Tibial nerve (tissue), 4 donors: ENCODE measurements around the gene OGDH. TPM values are rescaled to one million over a fixed set of nuclear protein-coding genes. Genes with fewer than 3 reads are reported as not detected.

Experiments used
- DNase-seq, 2 donors: peaks; one replicate each; pipeline ENCODE4 v3.0.0-alpha.2; 2019; ENCODE audit warnings: low spot score in 2 of 2
- H3K27ac ChIP-seq, 4 donors: fragments of 200-600 bp; sonication (generic) in 3 of 4; one replicate each; pipeline ENCODE4 v1.5.1; 2017 to 2019; ENCODE audit warnings: mild to moderate bottlenecking in 1 of 4
- H3K27me3 ChIP-seq, 2 donors: fragments of 200-600 bp; sonication (generic) in 1 of 2; one replicate each; pipeline versions ENCODE4 v1.5.1 to v1.6.0; 2017 to 2019
- H3K36me3 ChIP-seq, 3 donors: fragments of 200-600 bp; sonication (generic); one replicate each; pipeline ENCODE4 v1.5.1; 2018 to 2019
- H3K4me1 ChIP-seq, 4 donors: fragments of 200-600 bp; sonication (generic) in 3 of 4; one replicate each; pipeline ENCODE4 v1.5.1; 2017 to 2019
- H3K4me3 ChIP-seq, 4 donors: fragments of 200-600 bp; sonication (generic) in 3 of 4; one replicate each; pipeline ENCODE4 v1.5.1; 2017 to 2019; ENCODE audit warnings: mild to moderate bottlenecking in 1 of 4, moderate library complexity in 1 of 4
- H3K9me3 ChIP-seq, 4 donors: fragments of 200-600 bp; sonication (generic) in 3 of 4; one replicate each; pipeline ENCODE4 v1.5.1; 2017 to 2019
- CTCF ChIP-seq, 5 experiments: fragments of 200-600 bp in 3 of 5; fragments of 450-650 bp in 2 of 5; sonication (generic) in 3 of 5; IDR thresholded peaks; one replicate each; pipeline ENCODE4 v1.5.1; 2016 to 2019; ENCODE audit warnings: antibody characterized with exemption in 5 of 5, mild to moderate bottlenecking in 3 of 5, moderate library complexity in 2 of 5
- EP300 ChIP-seq, 2 donors: sonication (generic); formaldehyde crosslinking; IDR thresholded peaks; one replicate each; pipeline ENCODE4 v1.6.1; 2017; ENCODE audit warnings: antibody characterized with exemption in 2 of 2, mild to moderate bottlenecking in 1 of 2
- POLR2A ChIP-seq, 2 donors: fragments of 450-650 bp; IDR thresholded peaks; one replicate each; pipeline ENCODE4 v1.6.1; 2017; ENCODE audit warnings: antibody characterized with exemption in 2 of 2, mild to moderate bottlenecking in 2 of 2, moderate library complexity in 2 of 2
- WGBS, 2 donors: methylation state at CpG; one replicate each; pipeline ENCODE4 v1.1.5; 2018; 5-methylcytosine and 5-hydroxymethylcytosine counted together
- total RNA-seq, 4 donors: library from RNA; depleted of rRNA; stranded (reverse); fragments of >200 nt; gene quantifications; one replicate each; pipeline ENCODE4 v1.1.0, GENCODE V29; 2016

The OGDH gene
- total RNA-seq, 4 donors from 2014 or later = 66.8 to 76.5 (median 70.1) TPM

- peaks cover 0 to 15% (median 1%) of the 10 kb centered on the region in 4 donors for H3K9me3 ChIP-seq
- no peak for DNase-seq
- H3K27ac ChIP-seq = no peak overlapping the region
- H3K27me3 ChIP-seq = no peaks in the 10 kb centered on the region
- TF ChIP-seq CTCF (IDR thresholded peaks at IDR 0.05) (no peak), EP300 (IDR thresholded peaks at IDR 0.05) (no peak), POLR2A (IDR thresholded peaks at IDR 0.05) (no peak)
- no peak overlapping the region for H3K4me3 ChIP-seq
- peaks cover 0 to 81% (median 7%) of the 10 kb centered on the region in 3 donors for H3K36me3 ChIP-seq
- no peaks in the 10 kb centered on the region for H3K4me1 ChIP-seq
- WGBS, 2 donors = 94 to 95% methylated on average over 1 of the region's 1 CpG
Observed at GRCh38 chr7:44655341-44655740, 48.9 kb downstream of the OGDH start.

GRCh38 chr7:44658979-44659378, 52.6 kb downstream of the OGDH start:
- H3K36me3 ChIP-seq = peaks cover 0 to 92% (median 7%) of the 10 kb centered on the region in 3 donors
- no peak for DNase-seq
- WGBS, 2 donors = 95 to 98% methylated on average over 7 of the region's 7 CpGs
- peaks cover 0 to 29% (median 8%) of the 10 kb centered on the region in 4 donors for H3K9me3 ChIP-seq
- no peak overlapping the region for H3K4me3 ChIP-seq
- TF ChIP-seq EP300 (IDR thresholded peaks at IDR 0.05) = no peak
- no peak for TF ChIP-seq CTCF (IDR thresholded peaks at IDR 0.05)
- TF ChIP-seq POLR2A (IDR thresholded peaks at IDR 0.05) = no peak
- H3K27ac ChIP-seq = no peak overlapping the region
- H3K4me1 ChIP-seq = no peaks in the 10 kb centered on the region
- no peaks in the 10 kb centered on the region for H3K27me3 ChIP-seq

- H3K9me3 ChIP-seq = peaks cover 0 to 29% (median 8%) of the 10 kb centered on the region in 4 donors
- no peak for DNase-seq
- TF ChIP-seq POLR2A (IDR thresholded peaks at IDR 0.05) = no peak
- TF ChIP-seq CTCF (IDR thresholded peaks at IDR 0.05) = no peak
- TF ChIP-seq EP300 (IDR thresholded peaks at IDR 0.05) = no peak
- WGBS, 2 donors = 81 to 98% methylated on average over 2 of the region's 2 CpGs
- no peak overlapping the region for H3K27ac ChIP-seq
- no peak overlapping the region for H3K4me3 ChIP-seq
- H3K36me3 ChIP-seq = peaks cover 0 to 75% (median 4%) of the 10 kb centered on the region in 3 donors
- no peaks in the 10 kb centered on the region for H3K27me3 ChIP-seq
- peaks cover 0 to 13% (median 0%) of the 10 kb centered on the region in 4 donors for H3K4me1 ChIP-seq
Observed at GRCh38 chr7:44661233-44661632, 54.8 kb downstream of the OGDH start.

GRCh38 chr7:44664780-44665461, 58.5 kb downstream of the OGDH start:
- Histone ChIP-seq H3K27ac (no peak overlapping the region), H3K36me3 (peaks cover 0 to 73% (median 4%) of the 10 kb centered on the region in 3 donors), H3K27me3 (no peaks in the 10 kb centered on the region), H3K9me3 (peaks cover 0 to 19% (median 7%) of the 10 kb centered on the region in 4 donors), H3K4me1 (peaks cover 0 to 13% (median 0%) of the 10 kb centered on the region in 4 donors), H3K4me3 (no peak overlapping the region)
- no peak for DNase-seq
- TF ChIP-seq EP300 (IDR thresholded peaks at IDR 0.05) = no peak
- TF ChIP-seq POLR2A (IDR thresholded peaks at IDR 0.05) = no peak
- TF ChIP-seq CTCF (IDR thresholded peaks at IDR 0.05) = no peak
- 76 to 77% methylated on average over 4 of the region's 4 CpGs for WGBS, 2 donors

GRCh38 chr7:44665531-44666213, 59.2 kb downstream of the OGDH start:
- Histone ChIP-seq H3K4me3 (no peak overlapping the region), H3K27me3 (no peaks in the 10 kb centered on the region), H3K4me1 (peaks cover 0 to 13% (median 0%) of the 10 kb centered on the region in 4 donors), H3K36me3 (peaks cover 0 to 71% (median 1%) of the 10 kb centered on the region in 3 donors), H3K9me3 (peaks cover 0 to 11% (median 6%) of the 10 kb centered on the region in 4 donors), H3K27ac (no peak overlapping the region)
- 62 to 66% methylated on average over 9 of the region's 9 CpGs for WGBS, 2 donors
- TF ChIP-seq POLR2A (IDR thresholded peaks at IDR 0.05) (no peak), CTCF (IDR thresholded peaks at IDR 0.05) (no peak), EP300 (IDR thresholded peaks at IDR 0.05) (no peak)
- DNase-seq = no peak
